Panc1 (cell line): Measurements from ENCODE around the gene RMI1. TPM values are rescaled to one million over a fixed set of nuclear protein-coding genes. Genes with fewer than 3 reads are reported as not detected.

Source experiments
- ATAC-seq: fragments of 200-7000 bp; cut with Tn5 transposase; 2 replicates; pipeline ENCODE4 v1.9.1; 2020; ENCODE audit warnings: mild to moderate bottlenecking, moderate library complexity
- BruUV-seq: library from RNA; stranded (reverse); fragments of 400-500 nt; replicated peaks from 2 replicates; lab custom pipeline; 2021; lab: Mats Ljungman, UMichigan
- CTCF ChIA-PET: fragments of 300-600 bp; sonication (Branson Sonifier 250); formaldehyde crosslinking; loops from one replicate; lab custom pipeline; 2022; ENCODE audit warnings: antibody characterized with exemption; lab: Charles Lee
- POLR2A ChIA-PET: fragments of 300-600 bp; sonication (Branson Sonifier 250); formaldehyde crosslinking; loops from one replicate; lab custom pipeline; 2022; ENCODE audit warnings: antibody characterized with exemption; lab: Charles Lee
- DNase-seq: peaks from one replicate; pipeline ENCODE4 v3.0.0-alpha.2; 2010; ENCODE audit warnings: low read depth, low spot score
- H3K27ac ChIP-seq: 2 replicates; pipeline ENCODE4 v1.5.1; 2011; ENCODE audit warnings: mild to moderate bottlenecking, low read length, inconsistent platforms
- H3K27me3 ChIP-seq: fragments of 200-500 bp; sonication (Bioruptor generic); 2 replicates; pipeline ENCODE4 v1.6.0; 2014; ENCODE audit warnings: low read length, inconsistent platforms; ENCODE audit not compliant: control insufficient read depth, insufficient read depth
- H3K36me3 ChIP-seq: fragments of 200-500 bp; sonication (Bioruptor generic); 2 replicates; pipeline ENCODE4 v1.5.1; 2014; ENCODE audit warnings: inconsistent platforms, mild to moderate bottlenecking, low read length, moderate library complexity; ENCODE audit not compliant: control insufficient read depth, insufficient read depth
- H3K4me1 ChIP-seq: 2 replicates; pipeline ENCODE4 v1.5.1; 2011; ENCODE audit warnings: inconsistent platforms, mild to moderate bottlenecking, low read length, moderate library complexity; ENCODE audit not compliant: control insufficient read depth, insufficient read depth
- H3K4me3 ChIP-seq, 2 experiments: 2 replicates each; pipeline ENCODE4 v1.5.1; 2011 to 2012; ENCODE audit warnings: low read depth in 2 of 2, low read length in 2 of 2, mild to moderate bottlenecking in 2 of 2, inconsistent platforms in 1 of 2, moderate library complexity in 1 of 2
- H3K9me3 ChIP-seq: fragments of 200-500 bp; sonication (Bioruptor generic); 2 replicates; pipeline ENCODE4 v1.5.1; 2014; ENCODE audit warnings: low read depth, mild to moderate bottlenecking, inconsistent platforms, low read length, moderate library complexity; ENCODE audit not compliant: control insufficient read depth, insufficient read depth
- POLR2AphosphoS5 ChIP-seq: IDR thresholded peaks from 2 replicates; pipeline ENCODE4 v1.6.1; 2012; ENCODE audit warnings: mild to moderate bottlenecking, low read depth, low read length, moderate library complexity
- REST ChIP-seq, 2 experiments: IDR thresholded peaks; 2 replicates each; pipeline ENCODE4 v1.6.1; 2011 to 2012; ENCODE audit warnings: low read depth in 2 of 2, control low read depth in 1 of 2, low read length in 1 of 2, mild to moderate bottlenecking in 1 of 2, moderate library complexity in 1 of 2; ENCODE audit not compliant: insufficient read depth in 1 of 2
- SIN3A ChIP-seq: IDR thresholded peaks from 2 replicates; pipeline ENCODE4 v1.6.1; 2012; ENCODE audit warnings: low read depth, mild to moderate bottlenecking, low read length, moderate library complexity, borderline replicate concordance; ENCODE audit not compliant: insufficient read depth
- TCF7L2 ChIP-seq: IDR thresholded peaks from 2 replicates; pipeline ENCODE4 v1.6.1; 2011; ENCODE audit warnings: mild to moderate bottlenecking, low read depth, low read length, inconsistent platforms
- in situ Hi-C: cut with HindIII; loops from 2 replicates; pipeline ENCODE4 v1.10.0; 2016; ENCODE audit warnings: low sequenced_read_pairs, low pct_unique_long_range_greater_than_20kb
- intact Hi-C: fragments of 100-400 bp; cut with micrococcal nuclease; formaldehyde crosslinking; loops from one replicate; pipeline ENCODE4 v1.10.0; 2022; ENCODE audit not compliant: unreplicated experiment
- total RNA-seq: library from RNA; stranded (reverse); gene quantifications from one replicate; pipeline ENCODE4 v1.2.1, GENCODE V29; 2021; ENCODE audit not compliant: unreplicated experiment
- TF ChIP-seq, protein P1 (sequence below): fragments of 450-650 bp; IDR thresholded peaks from 2 replicates; pipeline ENCODE4 v1.5.1; 2017; ENCODE audit warnings: mild to moderate bottlenecking

The RMI1 gene
- total RNA-seq, 1 experiment from 2014 or later, result 14.6 TPM

GRCh38 chr9:83956086-83956435, 24.5 kb upstream of the RMI1 start:
- intact Hi-C loops, result no loop called here
- ChIA-PET POLR2A (no interaction called here), CTCF (interaction anchor here (0.6 kb wide), 1 partner anchor 22 kb away, joined by 3 read pairs; no protein-coding TSS in a partner anchor)
- in situ Hi-C loops, result no loop called here
- peak overlapping the region; percentile 59 to 81 for H3K4me3 ChIP-seq
- peaks cover 9% of the 10 kb centered on the region for H3K4me1 ChIP-seq
- no peak for DNase-seq
- no peaks in the 10 kb centered on the region for H3K36me3 ChIP-seq
- peak overlapping the region; percentile 85 for H3K27ac ChIP-seq
- H3K27me3 ChIP-seq, result no peaks in the 10 kb centered on the region
- ATAC-seq, result peak; percentile 57
- no peaks in the 10 kb centered on the region for H3K9me3 ChIP-seq
- BruUV-seq, result no TSS peak
- TF ChIP-seq REST (IDR thresholded peaks at IDR 0.05; ENCODE audit: insufficient read depth in 1 of 2, low read depth in 2 of 2, low read length in 1 of 2), result no peak
- TF ChIP-seq TCF7L2, result no peak
- TF ChIP-seq POLR2AphosphoS5, result no peak
- no peak for TF ChIP-seq SIN3A
- TF ChIP-seq, protein P1, sequence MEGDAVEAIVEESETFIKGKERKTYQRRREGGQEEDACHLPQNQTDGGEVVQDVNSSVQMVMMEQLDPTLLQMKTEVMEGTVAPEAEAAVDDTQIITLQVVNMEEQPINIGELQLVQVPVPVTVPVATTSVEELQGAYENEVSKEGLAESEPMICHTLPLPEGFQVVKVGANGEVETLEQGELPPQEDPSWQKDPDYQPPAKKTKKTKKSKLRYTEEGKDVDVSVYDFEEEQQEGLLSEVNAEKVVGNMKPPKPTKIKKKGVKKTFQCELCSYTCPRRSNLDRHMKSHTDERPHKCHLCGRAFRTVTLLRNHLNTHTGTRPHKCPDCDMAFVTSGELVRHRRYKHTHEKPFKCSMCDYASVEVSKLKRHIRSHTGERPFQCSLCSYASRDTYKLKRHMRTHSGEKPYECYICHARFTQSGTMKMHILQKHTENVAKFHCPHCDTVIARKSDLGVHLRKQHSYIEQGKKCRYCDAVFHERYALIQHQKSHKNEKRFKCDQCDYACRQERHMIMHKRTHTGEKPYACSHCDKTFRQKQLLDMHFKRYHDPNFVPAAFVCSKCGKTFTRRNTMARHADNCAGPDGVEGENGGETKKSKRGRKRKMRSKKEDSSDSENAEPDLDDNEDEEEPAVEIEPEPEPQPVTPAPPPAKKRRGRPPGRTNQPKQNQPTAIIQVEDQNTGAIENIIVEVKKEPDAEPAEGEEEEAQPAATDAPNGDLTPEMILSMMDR, result no peak

- no peak for TF ChIP-seq REST (IDR thresholded peaks at IDR 0.05; ENCODE audit: insufficient read depth in 1 of 2, low read depth in 2 of 2, low read length in 1 of 2)
- TF ChIP-seq POLR2AphosphoS5, result peak; percentile 84
- TF ChIP-seq SIN3A, result peak; percentile 73; the same call in 1 of the 2 replicates
- in situ Hi-C loops, result no loop called here
- ChIA-PET CTCF (interaction anchor here (0.6 kb wide), 1 partner anchor 21 kb away, joined by 3 read pairs; no protein-coding TSS in a partner anchor), POLR2A (no interaction called here)
- peaks cover 9% of the 10 kb centered on the region for H3K4me1 ChIP-seq
- H3K36me3 ChIP-seq, result no peaks in the 10 kb centered on the region
- peak overlapping the region; percentile 85 for H3K27ac ChIP-seq
- DNase-seq, result no peak
- intact Hi-C loops, result no loop called here
- peak; percentile 96 for ATAC-seq
- H3K27me3 ChIP-seq, result no peaks in the 10 kb centered on the region
- H3K9me3 ChIP-seq, result no peaks in the 10 kb centered on the region
- BruUV-seq, result TSS peak; percentile 97
- peak overlapping the region; percentile 59 to 81 for H3K4me3 ChIP-seq
Measured at GRCh38 chr9:83956436-83957247, 24.0 kb upstream of the RMI1 start.
